Mesothelial cell of epicardium (in vitro differentiated cells): ENCODE data around the gene GNL1. TPM values are rescaled to one million over a fixed set of nuclear protein-coding genes. Genes with fewer than 3 reads are reported as not detected.
"Not testable (repeated sequence)": the region's sequence is repeated elsewhere in the genome, so short reads cannot be mapped to it uniquely, and the experiment has no call there.

Source experiments
- DNase-seq, 2 experiments: peaks; one replicate each; pipeline ENCODE4 v3.0.0; 2021; ENCODE audit warnings: low spot score in 2 of 2; ENCODE audit not compliant: unreplicated experiment in 2 of 2
- H3K27ac Mint-ChIP-seq: 2 replicates; pipeline ENCODE4 v1.8.0; 2021; ENCODE audit warnings: mixed read lengths
- H3K27me3 Mint-ChIP-seq: 2 replicates; pipeline ENCODE4 v1.8.0; 2021; ENCODE audit warnings: low read depth, mixed read lengths
- H3K36me3 Mint-ChIP-seq: 2 replicates; pipeline ENCODE4 v1.8.0; 2021; ENCODE audit warnings: mixed read lengths
- H3K4me1 Mint-ChIP-seq: 2 replicates; pipeline ENCODE4 v1.8.0; 2021; ENCODE audit warnings: mixed read lengths
- H3K4me3 Mint-ChIP-seq: 2 replicates; pipeline ENCODE4 v1.8.0; 2021; ENCODE audit warnings: mild to moderate bottlenecking, moderate library complexity, mixed read lengths
- H3K9me3 Mint-ChIP-seq: 2 replicates; pipeline ENCODE4 v1.8.0; 2021; ENCODE audit warnings: mixed read lengths
- total RNA-seq: library from RNA; stranded (reverse); gene quantifications from 3 replicates; pipeline ENCODE4 v1.2.1, GENCODE V29; 2021
- TF ChIP-seq, protein P1 (sequence below): fragments of 200-600 bp; sonication (generic); IDR thresholded peaks from one replicate; pipeline ENCODE4 v1.5.0; 2021; ENCODE audit warnings: antibody characterized with exemption; ENCODE audit not compliant: unreplicated experiment

GNL1 gene
- total RNA-seq, 1 donor from 2014 or later: 91.9 TPM

DNA sequence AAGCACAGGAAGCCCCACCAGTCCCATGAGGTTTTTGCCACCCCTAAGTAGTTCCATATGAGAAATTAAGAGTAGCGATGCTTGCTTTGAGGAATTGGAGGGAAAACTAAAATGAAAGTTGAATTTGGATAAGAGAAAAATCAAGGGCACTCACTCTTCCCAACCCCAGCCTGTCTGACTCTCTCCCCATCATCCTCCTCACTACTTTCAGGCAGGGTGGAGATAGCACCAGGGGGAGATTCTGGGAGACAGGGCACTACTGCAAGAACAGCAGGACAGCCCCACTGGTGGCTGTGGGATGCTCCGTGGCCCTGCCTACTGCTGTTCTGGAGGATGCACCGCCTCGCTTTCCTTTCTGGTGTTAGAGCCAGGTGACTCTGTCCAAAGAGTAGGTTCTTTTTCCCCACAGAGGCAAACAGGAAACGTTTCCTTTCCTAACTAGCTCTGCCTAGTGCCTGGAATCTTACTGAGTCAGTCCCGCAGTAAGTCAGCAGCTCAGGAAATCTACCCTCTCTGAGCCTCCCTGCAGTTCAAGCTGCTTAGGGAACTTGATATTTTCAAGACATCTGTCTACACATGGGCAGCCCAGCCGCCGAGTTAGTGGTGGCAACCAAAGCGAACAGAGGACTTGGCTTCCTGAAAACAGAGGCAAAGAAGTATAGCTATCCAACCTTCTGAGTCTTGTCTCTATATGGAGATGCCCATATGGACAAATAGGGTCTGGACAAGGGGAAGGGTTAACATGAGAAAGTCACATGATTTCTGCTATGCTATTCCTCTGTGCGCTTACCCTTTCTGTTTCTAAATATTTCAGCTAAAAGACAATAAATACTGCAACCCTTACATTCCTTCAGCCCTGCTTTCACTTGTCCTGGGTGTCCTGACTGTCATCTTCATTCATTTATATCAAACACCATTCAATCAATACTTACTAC lies 55.6 kb downstream of the GNL1 start:
- H3K27ac Mint-ChIP-seq: no peak overlapping the region
- TF ChIP-seq, protein P1, sequence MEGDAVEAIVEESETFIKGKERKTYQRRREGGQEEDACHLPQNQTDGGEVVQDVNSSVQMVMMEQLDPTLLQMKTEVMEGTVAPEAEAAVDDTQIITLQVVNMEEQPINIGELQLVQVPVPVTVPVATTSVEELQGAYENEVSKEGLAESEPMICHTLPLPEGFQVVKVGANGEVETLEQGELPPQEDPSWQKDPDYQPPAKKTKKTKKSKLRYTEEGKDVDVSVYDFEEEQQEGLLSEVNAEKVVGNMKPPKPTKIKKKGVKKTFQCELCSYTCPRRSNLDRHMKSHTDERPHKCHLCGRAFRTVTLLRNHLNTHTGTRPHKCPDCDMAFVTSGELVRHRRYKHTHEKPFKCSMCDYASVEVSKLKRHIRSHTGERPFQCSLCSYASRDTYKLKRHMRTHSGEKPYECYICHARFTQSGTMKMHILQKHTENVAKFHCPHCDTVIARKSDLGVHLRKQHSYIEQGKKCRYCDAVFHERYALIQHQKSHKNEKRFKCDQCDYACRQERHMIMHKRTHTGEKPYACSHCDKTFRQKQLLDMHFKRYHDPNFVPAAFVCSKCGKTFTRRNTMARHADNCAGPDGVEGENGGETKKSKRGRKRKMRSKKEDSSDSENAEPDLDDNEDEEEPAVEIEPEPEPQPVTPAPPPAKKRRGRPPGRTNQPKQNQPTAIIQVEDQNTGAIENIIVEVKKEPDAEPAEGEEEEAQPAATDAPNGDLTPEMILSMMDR: no peak

DNA sequence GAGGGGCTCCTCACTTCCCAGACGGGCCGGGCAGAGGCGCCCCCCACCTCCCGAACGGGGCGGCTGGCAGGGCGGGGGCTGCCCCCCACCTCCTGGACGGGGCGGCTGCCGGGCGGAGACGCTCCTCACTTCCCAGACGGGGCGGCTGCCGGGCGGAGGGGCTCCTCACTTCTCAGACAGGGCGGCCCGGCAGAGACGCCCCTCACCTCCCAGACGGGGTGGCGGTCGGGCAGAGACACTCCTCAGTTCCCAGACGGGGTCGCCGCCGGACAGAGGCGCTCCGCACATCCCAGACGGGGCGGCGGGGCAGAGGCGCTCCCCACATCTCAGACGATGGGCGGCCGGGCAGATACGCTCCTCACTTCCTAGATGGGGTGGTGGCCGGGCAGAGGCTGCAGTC lies 57.6 kb downstream of the GNL1 start:
- not testable (repeated sequence) for H3K4me3 Mint-ChIP-seq, H3K4me1 Mint-ChIP-seq, DNase-seq, H3K27ac Mint-ChIP-seq, H3K9me3 Mint-ChIP-seq, H3K36me3 Mint-ChIP-seq
- H3K27me3 Mint-ChIP-seq: peaks cover 13% of the 10 kb centered on the region

More for the DNA sequence above, 55.6 kb downstream of the GNL1 start:
- Mint-ChIP-seq H3K9me3 (no peaks in the 10 kb centered on the region), H3K36me3 (no peaks in the 10 kb centered on the region), H3K4me3 (no peak overlapping the region), H3K4me1 (no peaks in the 10 kb centered on the region), H3K27me3 (peaks cover 13% of the 10 kb centered on the region)
- DNase-seq: no peak

DNA sequence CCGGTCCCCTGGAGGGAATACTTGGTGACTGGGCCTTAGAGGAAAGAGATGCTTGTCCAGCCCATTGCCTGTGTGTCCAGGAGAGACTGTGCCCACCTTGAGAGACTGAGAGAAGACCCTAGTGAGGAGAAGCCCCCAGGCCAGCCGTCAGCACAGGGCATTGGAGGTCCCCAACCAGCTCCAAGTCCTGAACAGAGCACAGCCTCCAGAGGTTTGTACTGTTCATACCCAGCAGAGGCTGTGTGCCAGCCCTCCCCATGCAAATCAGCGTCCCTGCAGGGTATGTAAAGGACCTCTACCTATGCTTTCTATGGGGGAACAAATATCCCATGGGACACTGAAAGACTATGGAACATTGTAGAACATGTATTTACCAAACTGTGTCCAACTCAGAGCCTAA lies 58.6 kb downstream of the GNL1 start:
- no peaks in the 10 kb centered on the region for H3K36me3 Mint-ChIP-seq
- no peak for DNase-seq
- TF ChIP-seq, protein P1: no peak
- H3K4me1 Mint-ChIP-seq: no peaks in the 10 kb centered on the region
- H3K4me3 Mint-ChIP-seq: no peak overlapping the region
- no peaks in the 10 kb centered on the region for H3K9me3 Mint-ChIP-seq
- no peak overlapping the region for H3K27ac Mint-ChIP-seq
- peaks cover 13% of the 10 kb centered on the region for H3K27me3 Mint-ChIP-seq

DNA sequence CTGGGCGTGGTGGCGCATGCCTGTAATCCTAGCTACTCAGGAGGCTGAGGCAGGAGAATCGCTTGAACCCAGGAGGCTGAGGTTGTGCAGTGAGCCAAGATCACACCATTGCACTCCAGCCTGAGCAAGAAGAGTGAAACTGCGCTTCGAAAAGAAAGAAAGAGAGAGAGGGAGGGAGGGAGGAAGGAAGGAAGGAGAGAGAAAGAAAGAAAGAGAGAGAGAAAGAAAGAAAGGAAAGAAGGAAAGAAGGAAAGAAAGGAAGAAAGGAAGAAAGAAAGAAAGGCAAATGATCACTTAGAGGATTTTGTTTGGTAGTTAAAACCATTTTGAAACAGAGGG lies 59.1 kb downstream of the GNL1 start:
- H3K27me3 Mint-ChIP-seq: peaks cover 13% of the 10 kb centered on the region
- H3K4me1 Mint-ChIP-seq, H3K9me3 Mint-ChIP-seq: not testable (repeated sequence)

DNA sequence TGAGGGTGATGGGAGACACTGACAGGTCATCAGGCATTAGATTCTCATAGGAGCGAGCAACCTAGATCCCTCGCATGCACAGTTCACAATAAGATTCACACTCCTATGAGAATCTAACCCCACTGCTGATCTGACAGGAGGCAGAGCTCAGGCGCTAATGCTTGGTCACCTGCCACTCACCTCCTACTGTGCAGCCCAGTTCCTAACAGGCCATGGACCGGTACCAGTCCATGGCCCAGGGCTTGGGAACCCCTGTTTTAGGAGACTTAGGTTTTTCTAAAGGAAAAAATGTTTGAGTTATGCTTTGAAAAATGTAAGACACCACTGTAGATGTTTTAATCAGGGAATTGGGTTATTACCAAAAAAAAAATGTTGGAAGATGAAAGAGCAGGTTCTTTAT lies 60.3 kb downstream of the GNL1 start:
- Mint-ChIP-seq H3K4me3 (no peak overlapping the region), H3K9me3 (no peaks in the 10 kb centered on the region), H3K4me1 (no peaks in the 10 kb centered on the region), H3K36me3 (peaks cover 6% of the 10 kb centered on the region), H3K27ac (no peak overlapping the region), H3K27me3 (peaks cover 13% of the 10 kb centered on the region)
- TF ChIP-seq, protein P1: no peak
- no peak for DNase-seq

More for the DNA sequence above, 59.1 kb downstream of the GNL1 start:
- not testable (repeated sequence) for H3K27ac Mint-ChIP-seq, H3K4me3 Mint-ChIP-seq, DNase-seq, H3K36me3 Mint-ChIP-seq

DNA sequence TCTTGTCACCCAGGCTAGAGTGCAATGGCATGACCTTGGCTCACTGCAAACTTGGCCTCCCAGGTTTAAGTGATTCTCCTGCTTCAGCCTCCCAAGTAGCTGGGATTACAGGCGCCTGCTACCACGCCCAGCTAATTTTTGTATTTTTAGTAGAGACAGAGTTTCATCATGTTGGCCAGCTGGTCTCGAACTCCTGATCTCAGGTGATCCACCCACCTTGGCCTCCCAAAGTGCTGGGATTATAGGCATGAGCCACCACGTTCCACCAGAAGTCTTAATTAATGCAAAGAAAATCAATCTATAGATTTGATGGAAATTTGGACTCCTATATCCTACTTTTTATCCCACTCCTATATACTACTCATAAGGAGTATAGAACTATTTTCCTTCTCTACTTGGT lies 61.2 kb downstream of the GNL1 start:
- not testable (repeated sequence) for H3K27me3 Mint-ChIP-seq, H3K4me1 Mint-ChIP-seq, H3K27ac Mint-ChIP-seq, DNase-seq, H3K36me3 Mint-ChIP-seq, H3K4me3 Mint-ChIP-seq, H3K9me3 Mint-ChIP-seq

DNA sequence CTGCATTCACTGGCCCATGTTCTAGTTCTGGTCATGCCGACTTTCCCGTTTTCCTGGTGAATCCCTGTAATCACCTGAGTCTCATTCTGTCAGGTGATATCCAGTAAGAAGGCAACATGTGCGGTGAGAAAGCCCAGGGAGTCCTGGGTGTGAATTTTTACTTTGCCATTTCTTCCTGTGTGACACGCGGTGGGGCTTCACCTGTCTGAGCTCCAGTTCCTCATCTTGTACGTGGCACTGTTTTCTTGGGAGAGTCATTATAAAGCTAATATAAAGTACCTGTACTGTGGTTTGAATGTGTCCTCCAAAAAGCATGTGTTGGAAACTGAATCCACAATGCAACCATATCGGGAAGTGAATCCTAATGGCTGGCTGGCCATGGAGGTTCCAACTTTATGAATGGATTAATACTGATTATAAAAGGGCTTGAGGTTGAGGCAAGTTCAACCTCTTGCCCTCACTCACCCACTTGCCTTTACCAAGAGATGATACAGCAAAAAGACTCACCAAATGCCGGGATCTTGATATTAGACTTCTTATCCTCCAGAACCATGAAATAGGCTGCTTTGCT lies 61.9 kb downstream of the GNL1 start:
- Mint-ChIP-seq H3K27me3 (peaks cover 9% of the 10 kb centered on the region), H3K4me3 (no peak overlapping the region), H3K9me3 (no peaks in the 10 kb centered on the region), H3K36me3 (peaks cover 8% of the 10 kb centered on the region), H3K4me1 (peaks cover 5% of the 10 kb centered on the region), H3K27ac (no peak overlapping the region)
- TF ChIP-seq, protein P1: no peak
- DNase-seq: no peak
